K562 (cell line): ENCODE data around the gene NEB. TPM values are rescaled to one million over a fixed set of nuclear protein-coding genes. Genes with fewer than 3 reads are reported as not detected.

ENCODE experiments used
- ASH1L ChIP-seq: fragments of 450-650 bp; IDR thresholded peaks from 2 replicates; pipeline ENCODE4 v1.6.1; 2018; ENCODE audit warnings: borderline replicate concordance, mild to moderate bottlenecking, low read depth; ENCODE audit not compliant: partially characterized antibody
- BACH1 ChIP-seq: fragments of 200-800 bp; sonication (Bioruptor generic); IDR thresholded peaks from 2 replicates; pipeline ENCODE4 v1.6.1; 2016; ENCODE audit warnings: missing genetic modification characterization, missing compliant biosample characterization
- CREB1 ChIP-seq, 2 experiments: sonication (generic) in 1 of 2; formaldehyde crosslinking in 1 of 2; IDR thresholded peaks; 2 replicates each; pipeline versions ENCODE4 v1.6.1 to v1.8.0; 2012 to 2022; ENCODE audit warnings: inconsistent platforms in 1 of 2, mild to moderate bottlenecking in 1 of 2, missing genetic modification reagents in 1 of 2, moderate library complexity in 1 of 2
- ETS2 ChIP-seq: IDR thresholded peaks from 2 replicates; pipeline ENCODE4 v1.6.1; 2016; ENCODE audit warnings: borderline replicate concordance, missing genetic modification characterization, mild to moderate bottlenecking, moderate library complexity, missing compliant biosample characterization; ENCODE audit not compliant: poor library complexity, severe bottlenecking
- FOXJ2 ChIP-seq: fragments of 200-800 bp; sonication (Bioruptor generic); IDR thresholded peaks from 2 replicates; pipeline ENCODE4 v1.6.1; 2016; ENCODE audit warnings: missing genetic modification characterization, missing compliant biosample characterization
- GMEB1 ChIP-seq: fragments of 250-450 bp; sonication (Bioruptor Pico); IDR thresholded peaks from 2 replicates; pipeline ENCODE4 v1.4.0; 2020; ENCODE audit warnings: mild to moderate bottlenecking
- ILK ChIP-seq: fragments of 450-650 bp; IDR thresholded peaks from 2 replicates; pipeline ENCODE4 v1.6.1; 2016; ENCODE audit warnings: missing genetic modification characterization, low read depth, mild to moderate bottlenecking, missing compliant biosample characterization, moderate library complexity, borderline replicate concordance
- KLF6 ChIP-seq: fragments of 250-450 bp; sonication (Bioruptor Pico); IDR thresholded peaks from 2 replicates; pipeline ENCODE4 v1.4.0; 2020; ENCODE audit warnings: mild to moderate bottlenecking, moderate library complexity, borderline replicate concordance
- LARP7 ChIP-seq: fragments of 450-650 bp; IDR thresholded peaks from 2 replicates; pipeline ENCODE4 v1.6.1; 2016
- NCOA6 ChIP-seq: fragments of 450-650 bp; IDR thresholded peaks from 2 replicates; pipeline ENCODE4 v1.6.1; 2017; ENCODE audit warnings: mild to moderate bottlenecking
- PHF21A ChIP-seq: fragments of 450-650 bp; IDR thresholded peaks from 2 replicates; pipeline ENCODE4 v1.6.1; 2017; ENCODE audit warnings: low read depth, borderline replicate concordance
- RNF2 ChIP-seq: sonication (generic); IDR thresholded peaks from 2 replicates; pipeline ENCODE4 v1.6.1; 2016
- SETDB1 ChIP-seq: IDR thresholded peaks from one replicate; pipeline ENCODE4 v1.6.1; 2012; ENCODE audit warnings: low read length, control low read depth, inconsistent platforms
- SMARCC2 ChIP-seq: fragments of 450-650 bp; IDR thresholded peaks from 2 replicates; pipeline ENCODE4 v1.6.1; 2017; ENCODE audit warnings: antibody characterized with exemption, moderate library complexity, mild to moderate bottlenecking, low read depth
- SNRNP70 ChIP-seq: fragments of 200-400 bp; formaldehyde crosslinking; optimal IDR thresholded peaks from 2 replicates; pipeline ENCODE3; 2017; ENCODE audit warnings: low read depth, low read length
- SREBF2 ChIP-seq: sonication (generic); formaldehyde crosslinking; IDR thresholded peaks from 2 replicates; pipeline ENCODE4 v1.4.0; 2020; ENCODE audit warnings: mild to moderate bottlenecking, missing genetic modification reagents
- SRSF1 ChIP-seq: fragments of 200-400 bp; formaldehyde crosslinking; IDR thresholded peaks from 2 replicates; pipeline ENCODE4 v1.6.1; 2017; ENCODE audit warnings: mild to moderate bottlenecking, low read depth, low read length, moderate library complexity
- TARDBP ChIP-seq: fragments of 450-650 bp; IDR thresholded peaks from 2 replicates; pipeline ENCODE4 v1.6.1; 2016
- UBTF ChIP-seq, 2 experiments: IDR thresholded peaks; 2 replicates each; pipeline ENCODE4 v1.6.1; 2012; ENCODE audit warnings: improper control_type of control experiment in 2 of 2, low read depth in 2 of 2, low read length in 2 of 2, borderline replicate concordance in 1 of 2
- ZHX1 ChIP-seq: fragments of 150-350 bp; conservative IDR thresholded peaks from 2 replicates; pipeline ENCODE4 v1.6.1; 2014; ENCODE audit warnings: low read length
- ZNF583 ChIP-seq: fragments of 250-450 bp; sonication (Bioruptor Pico); IDR thresholded peaks from 2 replicates; pipeline ENCODE4 v1.4.0; 2020
- ZNF644 ChIP-seq: fragments of 200-800 bp; sonication (Bioruptor generic); IDR thresholded peaks from 2 replicates; pipeline ENCODE4 v1.6.1; 2016; ENCODE audit warnings: low read depth, missing genetic modification characterization, missing compliant biosample characterization
- polyA plus RNA-seq, 8 experiments: library from polyadenylated mRNA; depleted of rRNA in 4 of 8; stranded (reverse) in 5 of 8; unstranded in 3 of 8; fragments of >200 nt; fragmentation: Nextera tagmentation in 2 of 8; fragmentation: Illumina TruSeq in 1 of 8; extraction: Ambion mirVana in 2 of 8; extraction: Trizol in 1 of 8; gene quantifications; 2 replicates each; pipeline versions ENCODE4 v1.2.1 to v1.2.3, GENCODE V29; 2011 to 2014; ENCODE audit warnings: inconsistent platforms in 1 of 8, missing spikeins in 1 of 8
- total RNA-seq, 7 experiments: library from RNA; depleted of rRNA in 6 of 7; stranded (reverse); fragments of >200 nt in 6 of 7; fragmentation: Illumina TruSeq in 2 of 7; extraction: Trizol in 2 of 7; gene quantifications; 2 replicates each; pipeline versions ENCODE4 v1.2.1 to v1.2.3, GENCODE V29; 2011 to 2021; ENCODE audit warnings: low replicate concordance in 1 of 7

Gene NEB
- total and polyA plus RNA-seq, 9 of the 15 experiments (the other 6 are each of a cell fraction or from before 2014, with no cell fraction given): 1.7 to 3.8 (median 2.9) TPM

- TF ChIP-seq ETS2: no peak
- TF ChIP-seq SETDB1: no peak
- TF ChIP-seq UBTF (IDR thresholded peaks at IDR 0.05; ENCODE audit: borderline replicate concordance in 1 of 2, low read depth in 2 of 2, low read length in 2 of 2): no peak
- TF ChIP-seq ZNF583: no peak
- TF ChIP-seq CREB1 (IDR thresholded peaks at IDR 0.05): no peak
- no peak for TF ChIP-seq CREB1 (CRISPR knock-in tag; IDR thresholded peaks at IDR 0.05)
- TF ChIP-seq KLF6: peak; percentile 49; the same call in 1 of the 2 replicates
- no peak for TF ChIP-seq ILK
- no peak for TF ChIP-seq SMARCC2
- 0 out of 2 replicates have a peak, but pooled peaks have one; percentile 25 for TF ChIP-seq BACH1 (tag)
- no peak for TF ChIP-seq ASH1L
- no peak for TF ChIP-seq LARP7
- no peak for TF ChIP-seq SNRNP70
- no peak for TF ChIP-seq PHF21A
- no peak for TF ChIP-seq SREBF2 (CRISPR knock-in tag)
- peak; percentile 74 for TF ChIP-seq ZNF644 (tag)
- TF ChIP-seq NCOA6: no peak
- TF ChIP-seq RNF2: no peak
- TF ChIP-seq TARDBP: no peak
- TF ChIP-seq ZHX1: no peak
- TF ChIP-seq FOXJ2 (tag): peak; percentile 90
- 0 out of 2 replicates have a peak, but pooled peaks have one; percentile 23 for TF ChIP-seq GMEB1 (CRISPR knock-in tag)
- no peak for TF ChIP-seq SRSF1
Observed at GRCh38 chr2:151688719-151689118, 45.6 kb downstream of the NEB start (continued).
